NCI-H2029 (cell line): ENCODE measurements around the gene CDC14B.
"Not testable (repeated sequence)": the region's sequence is repeated elsewhere in the genome, so short reads cannot be mapped to it uniquely, and the experiment has no call there.

Experiments used
- DNase-seq: peaks from one replicate; lab custom pipeline; 2025; lab: John Stamatoyannopoulos, UW

CDC14B gene

DNA sequence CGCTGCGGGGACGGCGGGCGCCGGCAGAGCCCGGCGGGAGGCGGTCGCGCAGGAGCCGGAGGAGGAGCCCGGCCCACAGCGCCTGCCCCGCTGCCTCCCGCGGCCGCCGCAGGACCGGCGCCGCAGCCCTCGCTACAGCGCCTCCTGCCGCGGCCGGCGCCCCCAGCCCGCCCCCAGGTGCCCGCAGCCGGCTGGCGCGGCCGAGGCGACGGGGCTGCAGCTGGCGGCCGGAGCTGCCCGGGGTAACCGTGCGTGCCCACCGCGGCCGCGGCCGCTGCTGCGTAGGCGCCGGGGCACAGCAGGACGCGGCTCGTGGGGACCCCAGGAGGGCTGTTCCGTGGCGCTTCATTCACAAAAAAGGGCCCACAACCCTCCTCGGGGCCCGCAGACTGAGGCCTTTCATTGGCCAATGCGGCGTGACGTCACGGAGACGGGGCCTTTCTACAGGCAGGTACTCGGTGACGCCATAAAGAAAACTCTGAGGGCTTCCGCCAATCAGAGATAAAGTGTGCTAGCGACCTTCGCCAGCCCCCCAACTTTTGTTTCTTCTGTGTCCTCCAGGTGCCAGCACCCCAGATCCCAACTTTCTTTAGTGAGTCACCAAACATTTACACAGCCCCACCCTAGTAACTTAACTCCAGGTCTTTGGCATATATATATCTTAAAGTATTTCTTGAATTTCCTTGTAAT, at the start of gene CDC14B:
TSS of gene CDC14B (minus strand) at position 353 of the 690 bp plus-strand sequence. CDS start 465 bp downstream, outside the sequence.
- peak; percentile 91 for DNase-seq

DNA sequence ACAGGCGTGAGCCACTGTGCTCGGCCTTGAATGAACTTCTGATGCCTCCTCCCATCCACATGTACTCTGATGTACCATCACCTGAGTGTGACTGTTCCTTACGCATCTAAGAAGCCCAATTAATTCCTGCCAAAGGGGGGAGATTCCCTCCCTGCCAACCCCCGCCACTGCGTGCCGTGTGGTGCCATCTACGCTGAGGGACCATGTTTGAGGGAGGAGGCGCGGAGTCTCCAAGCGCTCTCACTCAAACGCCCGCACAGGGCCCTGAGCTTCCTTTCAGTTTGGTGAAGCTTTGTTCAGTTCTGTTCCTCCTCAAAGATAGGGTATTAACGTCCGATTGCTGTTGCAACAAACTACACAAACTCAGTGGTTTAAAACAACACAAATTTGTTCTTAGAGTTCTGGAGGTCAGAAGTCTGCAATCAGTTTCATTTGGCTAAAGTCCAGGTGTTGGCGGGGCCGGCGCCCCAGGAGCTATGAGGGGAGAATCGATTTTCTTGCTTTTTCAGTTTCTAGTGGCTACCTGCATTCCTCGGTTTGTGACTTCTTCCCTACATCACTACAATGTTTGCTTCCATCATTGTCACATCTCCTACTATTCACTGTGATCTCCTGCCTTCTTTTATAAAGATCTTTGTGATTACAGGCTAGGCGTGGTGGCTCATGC, 49.4 kb upstream of the CDC14B start:
- DNase-seq: no peak

DNA sequence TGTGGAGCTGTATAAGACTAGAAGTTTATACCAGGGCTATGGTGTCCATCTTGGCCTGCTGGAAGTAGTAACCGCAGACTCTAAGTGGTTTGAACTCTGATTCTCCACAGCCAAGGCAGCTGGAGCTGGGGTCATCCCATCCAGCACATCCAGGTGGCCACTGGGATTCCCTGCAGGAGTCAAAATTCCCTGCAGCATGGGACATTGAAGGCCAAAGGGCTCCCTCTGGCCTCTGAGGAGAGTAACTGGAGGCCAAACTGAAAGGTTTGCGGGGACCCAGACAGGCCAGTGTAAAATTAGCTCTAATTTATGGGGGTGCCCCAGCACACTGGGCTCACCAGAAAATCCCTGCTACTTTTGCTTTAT, 47.7 kb upstream of the CDC14B start:
- DNase-seq: no peak

DNA sequence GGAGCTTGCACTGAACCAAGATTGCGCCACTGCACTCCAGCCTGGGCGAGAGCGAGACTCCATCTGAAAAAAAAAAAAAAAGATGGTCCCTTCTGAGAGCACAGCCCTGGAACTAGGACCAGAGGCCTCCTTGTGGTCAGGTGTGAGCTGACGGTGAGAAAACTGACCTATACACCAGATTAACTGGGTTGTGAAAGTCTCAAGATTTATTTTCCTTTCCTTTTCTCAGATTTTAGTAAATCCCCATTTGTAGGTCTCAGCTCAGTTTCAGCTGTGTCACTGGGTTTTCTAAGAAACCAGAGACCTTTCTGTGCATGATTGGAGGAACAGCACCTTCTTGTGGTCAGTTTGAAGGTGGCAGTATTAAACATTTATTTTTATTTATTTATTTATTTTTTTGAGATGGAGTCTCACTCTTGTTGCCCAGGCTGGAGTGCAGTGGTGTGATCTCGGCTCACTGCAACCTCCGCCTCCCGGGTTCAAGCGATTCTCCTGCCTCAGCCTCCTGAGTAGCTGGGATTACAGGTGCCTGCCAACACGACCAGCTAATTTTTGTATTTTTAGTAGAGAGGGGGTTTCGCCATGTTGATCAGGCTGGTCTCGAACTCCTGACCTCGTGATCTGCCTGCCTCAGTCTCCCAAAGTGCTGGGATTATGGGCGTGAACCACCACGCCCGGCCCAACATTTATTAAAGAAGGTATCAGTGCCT, 47.2 kb upstream of the CDC14B start:
- DNase-seq: peak; percentile 18

DNA sequence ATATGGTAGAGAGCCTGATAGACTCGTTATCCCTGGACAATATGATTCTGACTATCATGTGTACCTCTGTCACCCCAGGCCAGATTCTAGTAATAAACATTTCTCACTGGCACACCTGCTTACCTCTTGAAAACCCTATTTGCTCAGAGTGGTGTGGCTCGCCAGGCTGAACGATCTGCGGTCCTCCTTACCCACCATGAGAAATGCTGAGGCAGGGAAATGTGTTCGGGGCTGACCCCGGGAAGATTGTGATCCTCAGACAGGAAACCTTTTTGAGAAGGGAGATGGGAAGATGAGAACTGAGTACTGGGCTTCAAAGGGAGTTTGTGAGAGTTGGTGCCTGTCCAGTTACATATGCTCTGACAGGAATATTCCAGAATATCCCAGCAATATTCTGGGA, 46.1 kb upstream of the CDC14B start:
- DNase-seq: no peak

DNA sequence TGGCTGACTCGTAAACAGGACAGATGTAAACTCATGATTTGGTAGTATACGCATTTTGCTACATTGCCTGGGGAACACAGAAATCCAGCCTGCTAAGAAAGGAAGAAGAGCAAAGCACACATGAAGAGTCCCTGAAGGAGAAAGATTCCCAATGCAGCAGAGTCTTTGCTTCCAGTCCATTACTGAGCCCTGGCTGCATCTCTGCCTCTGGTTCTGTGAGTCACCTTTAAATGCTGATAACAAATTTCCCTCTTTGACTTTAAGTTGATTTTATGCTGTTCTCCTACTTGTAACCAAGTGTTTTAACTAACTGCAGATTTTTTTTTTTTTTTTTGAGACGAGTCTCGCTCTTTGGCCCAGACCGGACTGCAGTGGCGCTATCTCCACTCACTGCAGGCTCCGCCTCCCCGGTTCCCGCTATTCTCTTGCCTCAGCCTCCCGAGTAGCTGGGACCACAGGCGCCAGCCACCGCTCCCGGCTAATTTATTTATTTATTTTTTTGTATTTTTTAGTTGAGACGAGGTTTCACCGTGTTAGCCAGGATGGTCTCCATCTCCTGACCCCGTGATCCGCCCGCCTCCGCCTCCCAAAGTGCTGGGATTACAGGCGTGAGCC, 44.0 kb upstream of the CDC14B start:
- DNase-seq: no peak

DNA sequence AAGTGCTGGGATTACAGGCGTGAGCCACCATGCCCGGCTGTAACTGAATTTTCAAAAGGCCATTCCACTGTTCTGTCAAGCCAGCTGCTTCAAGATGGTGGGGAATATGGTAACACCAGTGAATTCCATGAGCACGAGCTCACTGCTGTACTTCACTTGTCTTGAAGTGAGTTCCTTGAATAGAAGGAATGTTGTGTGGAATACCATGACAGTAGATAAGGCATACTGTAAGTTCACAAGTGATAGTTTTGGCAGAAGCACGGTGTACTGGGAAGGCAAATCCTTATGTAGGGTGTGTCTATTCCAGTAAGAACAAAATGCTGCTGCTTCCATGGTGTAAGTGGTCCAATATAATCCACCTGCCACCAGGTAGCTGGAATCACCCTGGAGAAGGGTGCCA, 42.1 kb upstream of the CDC14B start:
- no peak for DNase-seq

DNA sequence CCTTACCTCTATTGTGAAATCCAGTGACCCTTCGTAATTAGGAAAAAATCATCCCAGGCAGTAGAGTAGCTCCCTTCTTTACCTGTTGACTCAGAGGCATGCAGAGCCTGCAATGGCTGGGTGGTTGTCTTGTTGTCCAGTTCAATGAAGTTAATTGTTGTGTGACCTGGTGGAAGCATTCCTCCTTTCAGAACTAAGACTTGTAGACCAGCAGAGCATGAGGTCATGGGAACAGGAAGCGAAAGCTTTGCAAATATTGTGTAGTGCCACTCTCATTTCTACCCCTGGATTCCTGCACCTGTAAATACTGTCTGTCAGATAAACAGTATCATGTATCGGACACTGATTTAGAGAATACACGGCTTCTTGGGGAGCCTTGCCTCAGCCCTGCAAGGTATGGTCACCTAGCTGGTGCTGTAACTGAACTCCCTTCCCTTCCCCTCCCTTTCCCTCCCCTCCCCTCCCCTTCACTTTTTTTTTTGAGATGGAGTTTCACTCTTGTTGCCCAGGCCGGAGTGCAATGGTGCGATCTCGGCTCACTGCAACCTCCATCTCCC, 41.1 kb upstream of the CDC14B start:
- no peak for DNase-seq

DNA sequence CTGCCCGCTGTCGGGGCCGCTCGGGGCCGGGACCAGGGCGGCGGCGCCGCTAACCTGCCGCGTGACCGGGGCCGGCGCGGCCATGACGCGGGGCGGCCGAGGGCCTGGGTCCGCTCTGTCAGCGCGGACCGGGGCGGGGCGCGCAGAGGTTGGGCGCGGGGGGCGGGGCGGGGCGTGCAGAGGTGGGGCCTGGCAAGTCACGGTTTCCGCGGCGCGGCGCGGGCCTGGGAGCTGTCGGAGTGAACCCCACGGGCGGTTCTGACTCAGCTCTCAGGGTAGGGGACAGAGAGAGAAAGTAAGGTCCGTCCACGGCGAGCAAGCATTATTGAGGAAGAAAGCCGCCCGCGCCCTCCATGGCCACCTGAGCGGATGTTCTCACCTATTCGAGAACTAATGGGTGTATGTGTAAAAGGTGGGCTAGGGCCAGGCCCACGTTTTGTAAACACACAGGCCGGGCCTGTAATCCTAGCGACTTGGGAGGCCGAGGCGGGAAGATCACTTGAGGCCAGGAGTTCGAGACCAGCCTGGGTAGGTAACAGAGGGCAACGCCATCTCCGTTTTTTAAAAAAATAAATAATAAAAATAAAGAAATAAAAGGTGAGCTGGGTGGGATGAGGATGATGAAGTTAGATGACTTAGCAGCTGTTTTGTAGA, 35.7 kb upstream of the CDC14B start, which contains the start of gene PRXL2C:
TSS of gene PRXL2C (minus strand) at position 120 of the 654 bp plus-strand sequence. CDS start at position 84, 36 bp downstream.
- DNase-seq: peak; percentile 37

DNA sequence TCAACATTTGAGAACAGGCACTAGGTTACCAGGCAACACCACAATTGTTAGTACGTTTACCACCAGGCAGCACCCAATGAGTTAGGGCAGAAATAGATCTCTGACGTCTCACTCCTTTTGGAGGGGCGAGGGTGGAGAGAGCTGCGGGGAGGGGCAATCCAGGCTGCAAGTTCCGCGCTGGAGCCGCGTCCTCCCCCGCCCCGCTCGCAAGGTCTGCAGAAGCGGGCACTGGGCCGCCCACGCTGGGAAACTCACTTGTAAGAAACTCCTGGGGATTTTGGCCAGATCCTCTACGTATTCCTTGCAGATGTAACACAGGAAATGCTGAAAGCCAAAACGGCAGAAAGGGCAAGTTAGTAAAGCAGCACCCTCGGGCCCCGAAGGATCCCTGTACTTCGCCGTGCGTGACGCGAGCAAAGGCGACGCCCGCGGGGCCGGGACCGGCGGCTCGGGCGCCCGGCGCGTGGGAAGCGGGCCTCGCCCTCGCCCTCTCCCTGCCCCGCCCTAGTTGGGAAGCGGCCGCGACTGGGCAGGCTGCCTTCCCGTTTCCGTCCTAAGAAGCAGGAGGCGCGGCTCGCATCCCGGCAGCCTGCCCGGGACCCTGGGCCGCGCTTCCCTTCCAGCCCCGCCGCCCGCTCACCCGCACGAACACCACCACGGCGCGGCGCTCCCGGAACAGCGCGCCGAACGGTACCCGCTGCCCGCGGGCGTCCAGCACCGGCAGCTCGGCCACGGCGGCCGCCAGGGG, 35.0 kb upstream of the CDC14B start:
- peak; percentile 53 for DNase-seq

DNA sequence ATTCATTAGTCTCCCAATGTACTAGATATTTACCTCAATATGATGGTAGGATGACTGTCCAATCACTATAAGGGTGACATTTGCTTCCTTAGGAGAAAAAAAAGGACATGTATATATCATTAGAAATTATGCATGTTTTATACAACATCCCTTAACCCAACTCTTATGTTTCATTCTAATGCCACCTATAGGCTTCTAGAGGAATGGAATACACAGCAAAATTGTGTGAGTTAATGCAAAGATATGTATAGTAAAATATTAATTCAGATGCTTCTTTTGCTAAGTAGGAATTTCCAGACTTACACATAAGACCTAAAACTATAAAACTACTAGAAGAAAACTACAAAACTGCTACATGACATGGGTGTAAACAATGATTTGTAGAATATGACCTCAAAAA, 32.0 kb upstream of the CDC14B start:
- DNase-seq: no peak

DNA sequence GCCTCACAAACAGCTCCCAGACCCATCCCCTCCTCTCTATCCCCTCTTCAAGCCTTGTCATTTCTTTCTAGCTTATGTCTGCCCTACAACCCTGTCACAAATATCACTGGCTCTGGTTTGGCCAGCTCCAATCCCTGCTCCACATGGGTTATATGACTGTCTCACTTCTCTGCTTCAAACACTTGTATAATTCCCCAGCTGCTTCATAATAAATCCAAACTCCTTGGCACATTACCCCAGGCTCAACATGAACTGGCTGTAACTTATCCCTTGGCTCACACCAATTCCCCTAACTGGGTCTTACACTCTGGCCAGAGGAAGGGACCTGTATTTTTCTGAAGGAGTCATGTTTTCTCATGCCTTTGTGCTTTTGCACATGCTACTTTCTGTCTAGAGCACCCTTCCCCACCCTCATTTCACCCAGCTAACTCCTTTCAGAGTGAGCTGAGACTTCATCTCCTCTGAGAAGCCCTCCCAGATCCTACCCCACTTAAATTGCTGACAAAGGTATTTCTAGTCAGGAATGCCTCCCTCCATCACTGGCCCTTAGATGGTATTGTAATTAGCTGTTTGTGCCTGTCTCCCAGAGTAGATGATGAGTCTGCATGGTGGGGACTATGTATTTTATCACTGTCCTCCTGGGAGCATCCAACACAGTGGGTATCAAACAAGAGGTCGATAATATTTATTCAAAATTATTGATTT, 30.1 kb upstream of the CDC14B start:
- no peak for DNase-seq

DNA sequence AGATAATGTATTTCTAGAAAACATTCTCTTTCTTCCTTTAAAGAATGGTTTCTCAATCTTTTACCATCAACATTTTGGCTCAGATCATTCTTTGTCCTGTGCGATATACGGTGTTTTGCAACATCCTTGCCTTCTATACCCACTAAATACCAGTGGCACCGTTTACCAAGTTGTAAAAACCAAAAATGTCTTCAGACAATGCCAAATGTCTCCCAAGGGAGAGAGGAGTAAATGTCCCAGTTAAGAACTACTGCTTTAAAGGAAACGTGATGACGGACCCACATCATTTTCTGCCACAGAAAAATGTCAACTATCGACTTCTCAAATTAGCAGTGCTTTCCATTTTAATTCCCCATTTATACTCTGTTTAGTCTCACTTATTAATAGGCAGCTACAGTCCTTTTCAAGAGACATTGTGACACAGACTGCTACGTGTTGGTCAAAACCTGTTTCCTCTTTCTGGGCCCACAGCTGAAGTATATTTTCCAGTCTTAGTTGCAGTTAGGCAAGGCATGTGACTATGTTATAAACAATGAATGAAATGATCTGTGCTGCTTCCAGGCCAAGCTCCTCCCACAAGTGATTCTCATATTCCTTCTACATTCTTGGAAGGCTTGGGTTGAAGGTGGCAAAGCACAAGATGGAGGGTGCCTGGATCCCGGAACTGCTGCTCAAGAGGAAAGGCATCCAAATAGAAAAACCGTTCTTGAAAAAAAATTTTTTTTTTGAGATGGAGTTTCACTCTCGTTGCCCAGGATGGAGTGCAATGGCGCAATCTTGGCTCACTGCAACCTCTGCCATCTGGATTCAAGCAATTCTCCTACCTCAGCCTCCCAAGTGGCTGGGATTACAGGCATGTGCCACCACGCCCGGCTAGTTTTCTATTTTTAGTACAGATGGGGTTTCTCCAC, 26.7 kb upstream of the CDC14B start:
- DNase-seq: no peak

DNA sequence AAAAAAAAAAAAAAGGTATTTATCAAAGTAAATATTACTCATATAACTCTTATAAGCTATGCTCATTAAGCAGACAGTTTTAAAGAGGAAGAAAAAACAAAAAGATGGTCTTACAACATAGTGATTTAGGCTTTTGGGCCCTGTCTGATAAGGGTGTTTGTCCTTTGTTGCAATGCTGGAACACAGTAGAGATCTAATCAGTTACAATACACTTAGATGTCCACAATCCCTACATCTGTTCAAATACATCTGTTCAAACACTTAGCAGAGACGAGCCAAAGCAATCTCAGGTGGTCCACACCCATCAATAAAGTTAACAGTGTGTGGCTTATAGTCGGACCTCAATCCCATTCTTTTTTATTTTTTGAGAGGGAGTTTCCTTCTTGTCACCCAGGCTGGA, 24.5 kb upstream of the CDC14B start:
- peak; percentile 76 for DNase-seq

DNA sequence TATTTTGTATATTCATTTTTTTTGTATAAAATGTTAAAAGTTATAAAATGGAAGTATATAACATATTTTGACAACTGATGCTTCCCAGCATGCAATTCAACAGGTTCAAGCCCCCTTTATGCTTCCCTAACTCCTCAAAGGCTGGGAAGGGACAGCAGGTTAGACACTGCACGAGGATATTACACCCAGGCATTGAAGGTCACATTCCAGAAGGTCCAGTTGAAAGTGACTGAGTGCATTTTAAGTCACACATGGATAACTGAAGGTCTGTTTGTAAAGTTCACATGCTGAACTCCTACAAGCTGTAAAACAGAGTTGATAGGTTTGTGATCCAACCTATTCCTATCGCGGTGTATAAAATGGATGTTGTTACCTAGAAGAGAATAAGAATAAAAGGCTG, 21.9 kb upstream of the CDC14B start:
- no peak for DNase-seq

DNA sequence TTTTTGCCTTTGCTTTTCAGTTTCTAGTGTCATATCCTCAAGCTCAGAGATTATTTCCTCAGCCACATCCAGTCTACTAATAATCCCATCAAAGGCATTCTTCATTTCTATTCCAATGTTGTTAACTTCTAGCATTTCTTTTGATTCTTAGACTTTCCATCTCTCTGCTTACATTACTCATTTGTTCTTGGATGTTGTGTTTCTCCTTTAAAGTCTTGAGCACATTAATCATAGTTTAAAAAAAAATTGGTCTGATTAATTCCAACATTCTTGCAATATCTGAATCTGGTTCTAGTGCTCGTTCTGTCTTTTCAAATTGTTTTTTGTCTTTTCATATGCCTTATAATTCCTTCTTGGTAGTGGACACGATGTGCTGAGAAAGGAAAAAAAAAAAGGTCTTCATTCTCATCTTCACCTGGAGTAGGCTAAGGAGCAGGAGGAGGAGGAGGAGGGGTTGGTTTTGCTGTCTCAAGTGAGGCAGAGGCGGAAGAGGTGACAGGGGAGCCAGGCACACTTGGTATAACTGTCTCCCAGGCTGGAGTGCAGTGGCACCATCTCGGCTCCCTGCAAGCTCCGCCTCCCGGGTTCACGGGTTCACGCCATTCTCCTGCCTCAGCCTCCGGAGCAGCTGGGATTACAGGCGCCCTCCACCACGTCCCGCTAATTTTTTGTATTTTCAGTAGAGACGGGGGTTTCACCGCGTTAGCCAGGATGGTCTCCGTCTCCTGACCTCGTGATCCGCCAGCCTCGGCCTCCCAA, 19.1 kb upstream of the CDC14B start:
- no peak for DNase-seq

DNA sequence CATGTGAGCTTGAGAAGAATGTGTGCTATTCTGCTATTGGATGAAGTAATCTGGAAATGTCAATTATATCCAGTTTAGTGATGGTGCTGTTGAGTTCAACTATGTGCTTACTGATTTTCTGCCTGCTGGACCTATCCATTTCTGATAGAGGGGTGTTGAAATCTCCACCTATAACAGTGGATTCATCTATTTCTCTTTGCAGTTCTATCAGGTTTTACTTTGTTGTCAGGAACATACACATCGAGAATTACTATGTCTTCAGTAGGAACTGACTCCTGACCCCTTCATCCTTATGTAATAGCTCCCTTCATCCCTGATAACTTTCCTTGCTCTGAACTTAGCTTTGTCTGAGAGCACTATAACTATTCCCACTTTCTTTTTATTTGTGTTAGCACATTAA, 16.7 kb upstream of the CDC14B start:
- DNase-seq: no peak

DNA sequence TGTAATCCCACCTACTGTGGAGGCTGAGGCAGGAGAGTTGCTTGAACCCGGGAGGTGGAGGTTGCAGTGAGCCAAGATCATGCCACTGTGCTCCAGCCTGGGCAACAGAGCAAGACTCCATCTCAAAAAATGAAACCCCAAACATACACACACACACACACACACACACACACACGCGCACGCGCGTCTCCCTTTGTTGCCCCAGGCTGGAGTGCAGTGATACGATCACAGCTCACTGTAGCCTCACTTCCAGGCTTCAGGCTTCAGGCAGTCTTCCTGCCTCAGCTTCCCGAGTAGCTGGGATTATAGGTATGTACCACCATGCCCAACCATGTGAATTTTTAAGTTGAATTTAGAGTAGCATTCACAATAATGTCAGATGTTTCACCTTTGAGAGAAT, 13.9 kb upstream of the CDC14B start:
- not testable (repeated sequence) for DNase-seq

DNA sequence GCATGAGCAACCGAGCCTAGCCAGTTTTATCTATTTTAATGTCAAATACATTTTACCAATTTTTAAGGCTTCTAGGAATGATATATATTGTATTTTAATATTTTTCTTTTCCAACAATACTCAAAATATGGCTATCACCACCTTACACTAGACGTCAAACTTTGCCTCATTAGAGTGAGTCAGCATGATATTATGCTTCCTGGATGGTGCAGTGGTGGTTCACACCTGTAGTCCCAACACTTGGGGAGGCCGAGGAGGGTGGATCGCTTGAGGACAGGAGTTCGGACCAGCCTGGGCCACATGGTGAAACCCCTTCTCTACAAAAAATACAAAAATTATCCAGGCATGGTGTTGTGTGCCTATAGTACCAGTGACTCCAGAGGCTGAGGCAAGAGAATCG, 7.3 kb upstream of the CDC14B start:
- DNase-seq: no peak
